ENCODE data around the gene LRRC4C. TPM values are rescaled to one million over a fixed set of nuclear protein-coding genes. Genes with fewer than 3 reads are reported as not detected.

The LRRC4C gene
- total RNA-seq, 1 experiment from 2014 or later, result not detected

GRCh38 chr11:41320653-41321052 is 138.8 kb downstream of the LRRC4C start:
- Histone ChIP-seq H3F3A (ENCODE audit: low read length, unreplicated experiment) (no peaks in the 10 kb centered on the region), H3K4me2 (ENCODE audit: low read length) (no peak overlapping the region), H3K4me3 (ENCODE audit: low read length) (no peak overlapping the region), H3K9ac (ENCODE audit: low read length) (no peak overlapping the region), H3K79me2 (ENCODE audit: low read length) (no peaks in the 10 kb centered on the region), H3K36me3 (ENCODE audit: low read depth, low read length) (no peaks in the 10 kb centered on the region), H3K27me3 (ENCODE audit: low read length) (no peaks in the 10 kb centered on the region), H4K20me1 (ENCODE audit: low read length) (no peaks in the 10 kb centered on the region), H3K9me3 (ENCODE audit: low read length) (no peaks in the 10 kb centered on the region), H3K9me2 (replicated peaks; ENCODE audit: low read length) (no peaks in the 10 kb centered on the region), H3K4me1 (ENCODE audit: insufficient read depth, low read length) (no peaks in the 10 kb centered on the region), H2AFZ (ENCODE audit: low read length) (no peak overlapping the region), H3K27ac (ENCODE audit: low read length) (no peak overlapping the region)
- ChIA-PET CTCF (no interaction called here), POLR2A (ENCODE audit: unreplicated experiment) (no interaction called here)
- DNase-seq, result no peak
- no TSS peak for BruUV-seq (replicated peaks)
- intact Hi-C loops (cut with micrococcal nuclease), result no loop called here
- TF ChIP-seq CTCF (conservative IDR thresholded peaks at IDR 0.05; ENCODE audit: low read depth, low read length), result no peak
- TF ChIP-seq EZH2phosphoT487 (IDR thresholded peaks at IDR 0.05; ENCODE audit: borderline replicate concordance, low read length), result no peak
- TF ChIP-seq EZH2 (IDR thresholded peaks at IDR 0.05; ENCODE audit: low read length, unreplicated experiment), result no peak
- no peak for ATAC-seq

- ATAC-seq (no peak), DNase-seq (no peak)
- Histone ChIP-seq H3K4me3 (ENCODE audit: low read length) (no peak overlapping the region), H4K20me1 (ENCODE audit: low read length) (no peaks in the 10 kb centered on the region), H3K79me2 (ENCODE audit: low read length) (no peaks in the 10 kb centered on the region), H3K9ac (ENCODE audit: low read length) (no peak overlapping the region), H3K4me2 (ENCODE audit: low read length) (no peak overlapping the region), H3K9me2 (replicated peaks; ENCODE audit: low read length) (no peaks in the 10 kb centered on the region), H2AFZ (ENCODE audit: low read length) (no peak overlapping the region), H3K27me3 (ENCODE audit: low read length) (no peaks in the 10 kb centered on the region), H3K27ac (ENCODE audit: low read length) (no peak overlapping the region), H3K4me1 (ENCODE audit: insufficient read depth, low read length) (no peaks in the 10 kb centered on the region), H3K36me3 (ENCODE audit: low read depth, low read length) (no peaks in the 10 kb centered on the region), H3K9me3 (ENCODE audit: low read length) (no peaks in the 10 kb centered on the region), H3F3A (ENCODE audit: low read length, unreplicated experiment) (no peaks in the 10 kb centered on the region)
- no TSS peak for BruUV-seq (replicated peaks)
- TF ChIP-seq CTCF (conservative IDR thresholded peaks at IDR 0.05; ENCODE audit: low read depth, low read length), result no peak
- no peak for TF ChIP-seq EZH2phosphoT487 (IDR thresholded peaks at IDR 0.05; ENCODE audit: borderline replicate concordance, low read length)
- no peak for TF ChIP-seq EZH2 (IDR thresholded peaks at IDR 0.05; ENCODE audit: low read length, unreplicated experiment)
- intact Hi-C loops (cut with micrococcal nuclease), result no loop called here
- ChIA-PET POLR2A (ENCODE audit: unreplicated experiment) (no interaction called here), CTCF (no interaction called here)
Measured at GRCh38 chr11:41320238-41320637, 139.2 kb downstream of the LRRC4C start.

DNA sequence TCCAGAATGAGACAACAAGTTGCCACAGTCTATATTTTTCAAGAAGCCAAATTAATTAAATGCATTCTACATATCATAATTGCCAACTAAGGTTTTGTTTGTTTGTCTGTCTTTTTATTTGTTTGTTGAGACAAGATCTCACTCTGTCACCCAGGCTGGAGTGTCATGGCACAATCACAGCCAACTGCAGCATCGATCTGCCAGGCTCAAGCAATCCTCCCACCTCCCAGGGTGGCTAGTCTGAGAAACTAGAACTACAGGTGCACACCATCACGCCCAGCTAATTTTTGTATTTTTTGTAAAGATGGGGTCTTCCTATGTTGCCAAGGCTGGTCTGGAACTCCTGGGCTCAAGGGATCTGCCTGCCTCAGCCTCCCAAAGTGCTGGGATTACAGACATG is 140.0 kb downstream of the LRRC4C start:
- no TSS peak for BruUV-seq (replicated peaks)
- TF ChIP-seq EZH2 (IDR thresholded peaks at IDR 0.05; ENCODE audit: low read length, unreplicated experiment) (no peak), EZH2phosphoT487 (IDR thresholded peaks at IDR 0.05; ENCODE audit: borderline replicate concordance, low read length) (no peak), CTCF (conservative IDR thresholded peaks at IDR 0.05; ENCODE audit: low read depth, low read length) (no peak)
- no peaks in the 10 kb centered on the region for H4K20me1 ChIP-seq (ENCODE audit: low read length)

More for the DNA sequence above, 140.0 kb downstream of the LRRC4C start:
- H3K27me3 ChIP-seq (ENCODE audit: low read length), result no peaks in the 10 kb centered on the region
- intact Hi-C loops (cut with micrococcal nuclease), result no loop called here
- POLR2A ChIA-PET (ENCODE audit: unreplicated experiment), result no interaction called here
- no peaks in the 10 kb centered on the region for H3K4me1 ChIP-seq (ENCODE audit: insufficient read depth, low read length)
- H3K36me3 ChIP-seq (ENCODE audit: low read depth, low read length), result no peaks in the 10 kb centered on the region
- no peak overlapping the region for H3K4me3 ChIP-seq (ENCODE audit: low read length)
- ATAC-seq (no peak), DNase-seq (no peak)
- H3K27ac ChIP-seq (ENCODE audit: low read length), result no peak overlapping the region
- CTCF ChIA-PET, result no interaction called here
- no peaks in the 10 kb centered on the region for H3K9me3 ChIP-seq (ENCODE audit: low read length)
- no peaks in the 10 kb centered on the region for H3K9me2 ChIP-seq (replicated peaks; ENCODE audit: low read length)
- no peak overlapping the region for H3K9ac ChIP-seq (ENCODE audit: low read length)
- no peak overlapping the region for H3K4me2 ChIP-seq (ENCODE audit: low read length)
- no peaks in the 10 kb centered on the region for H3K79me2 ChIP-seq (ENCODE audit: low read length)
- H3F3A ChIP-seq (ENCODE audit: low read length, unreplicated experiment), result no peaks in the 10 kb centered on the region
- H2AFZ ChIP-seq (ENCODE audit: low read length), result no peak overlapping the region
